DOHH2 (cell line): ENCODE results near the gene BANP.
"Not testable (repeated sequence)": the region's sequence is repeated elsewhere in the genome, so short reads cannot be mapped to it uniquely, and the experiment has no call there.

ENCODE experiments used
- H3F3A ChIP-seq: fragments of 200-600 bp; sonication (generic), shearing (Covaris generic); 2 replicates; pipeline ENCODE4 v1.6.0; 2016; ENCODE audit warnings: antibody characterized with exemption, mild to moderate bottlenecking; ENCODE audit not compliant: control insufficient read depth, insufficient read depth
- H3K27ac ChIP-seq: fragments of 200-600 bp; sonication (generic); 2 replicates; pipeline ENCODE4 v1.5.1; 2014; ENCODE audit warnings: low read depth, mild to moderate bottlenecking, low read length, moderate library complexity
- H3K27me3 ChIP-seq: fragments of 200-600 bp; sonication (generic); 2 replicates; pipeline ENCODE4 v1.6.1; 2014; ENCODE audit warnings: mild to moderate bottlenecking, low read length, mixed read lengths; ENCODE audit not compliant: control insufficient read depth
- H3K36me3 ChIP-seq: fragments of 200-600 bp; sonication (generic); 2 replicates; pipeline ENCODE4 v1.6.1; 2014; ENCODE audit warnings: mild to moderate bottlenecking, low read length, moderate library complexity, mixed read lengths; ENCODE audit not compliant: control insufficient read depth
- H3K4me1 ChIP-seq: fragments of 200-600 bp; sonication (generic); 2 replicates; pipeline ENCODE4 v1.6.1; 2014; ENCODE audit warnings: mild to moderate bottlenecking, low read length, mixed read lengths; ENCODE audit not compliant: control insufficient read depth
- H3K4me2 ChIP-seq: fragments of 200-600 bp; sonication (generic); 2 replicates; pipeline ENCODE4 v1.6.0; 2014; ENCODE audit warnings: mild to moderate bottlenecking, low read length, moderate library complexity
- H3K4me3 ChIP-seq: fragments of 200-600 bp; sonication (generic); 2 replicates; pipeline ENCODE4 v1.5.1; 2014; ENCODE audit warnings: mild to moderate bottlenecking, low read length, mixed read lengths
- H3K79me2 ChIP-seq: fragments of 200-600 bp; sonication (generic); 2 replicates; pipeline ENCODE4 v1.6.1; 2014; ENCODE audit warnings: mild to moderate bottlenecking, low read length, mixed read lengths; ENCODE audit not compliant: control insufficient read depth
- H3K9me2 ChIP-seq: fragments of 200-600 bp; sonication (generic); replicated peaks from 2 replicates; pipeline ENCODE4 v1.6.1; 2014; ENCODE audit warnings: mild to moderate bottlenecking, low read length, mixed read lengths; ENCODE audit not compliant: control insufficient read depth
- H3K9me3 ChIP-seq: fragments of 200-600 bp; sonication (generic); 2 replicates; pipeline ENCODE4 v1.6.1; 2014; ENCODE audit warnings: antibody characterized with exemption, low read length, mixed read lengths; ENCODE audit not compliant: control insufficient read depth, insufficient read depth
- H4K20me1 ChIP-seq: fragments of 200-600 bp; sonication (generic); 2 replicates; pipeline ENCODE4 v1.6.0; 2014; ENCODE audit warnings: low read depth, mild to moderate bottlenecking, antibody characterized with exemption, low read length, moderate library complexity; ENCODE audit not compliant: control insufficient read depth, insufficient read depth
- CTCF ChIP-seq: fragments of 200-600 bp; sonication (generic); IDR thresholded peaks from one replicate; pipeline ENCODE4 v1.5.1; 2014; ENCODE audit warnings: antibody characterized with exemption, mild to moderate bottlenecking, low read depth, low read length; ENCODE audit not compliant: poor library complexity, severe bottlenecking
- EZH2phosphoT487 ChIP-seq: fragments of 200-600 bp; sonication (generic); IDR thresholded peaks from 2 replicates; pipeline ENCODE4 v1.6.1; 2017; ENCODE audit warnings: borderline replicate concordance, mild to moderate bottlenecking, antibody characterized with exemption, low read length, moderate library complexity, mixed read lengths

BANP gene

GRCh38 chr16:88052661-88053060 is 101.4 kb downstream of the BANP start:
- no peaks in the 10 kb centered on the region for H3K9me2 ChIP-seq
- TF ChIP-seq CTCF (no peak), EZH2phosphoT487 (no peak)
- peaks cover 5% of the 10 kb centered on the region for H3K79me2 ChIP-seq

GRCh38 chr16:88053479-88053878 is 102.2 kb downstream of the BANP start:
- peaks cover 43% of the 10 kb centered on the region for H3K36me3 ChIP-seq
- H3K79me2 ChIP-seq, H3K27ac ChIP-seq: not testable (repeated sequence)

More at GRCh38 chr16:88052661-88053060, 101.4 kb downstream of the BANP start:
- Histone ChIP-seq H3K27me3 (no peaks in the 10 kb centered on the region), H4K20me1 (no peaks in the 10 kb centered on the region), H3K36me3 (peaks cover 51% of the 10 kb centered on the region), H3K4me3 (no peak overlapping the region), H3K4me1 (peaks cover 2% of the 10 kb centered on the region), H3F3A (no peaks in the 10 kb centered on the region), H3K4me2 (no peak overlapping the region), H3K9me3 (no peaks in the 10 kb centered on the region), H3K27ac (no peak overlapping the region)

GRCh38 chr16:88055356-88055755 is 104.1 kb downstream of the BANP start:
- Histone ChIP-seq H3K4me1 (no peaks in the 10 kb centered on the region), H3K4me2 (no peak overlapping the region), H3K36me3 (peaks cover 29% of the 10 kb centered on the region), H3K9me2 (no peaks in the 10 kb centered on the region), H3F3A (no peaks in the 10 kb centered on the region), H3K27ac (no peak overlapping the region), H3K27me3 (no peaks in the 10 kb centered on the region), H3K4me3 (no peak overlapping the region), H4K20me1 (no peaks in the 10 kb centered on the region), H3K79me2 (no peaks in the 10 kb centered on the region), H3K9me3 (no peaks in the 10 kb centered on the region)
- TF ChIP-seq EZH2phosphoT487 (no peak), CTCF (no peak)

More at GRCh38 chr16:88053479-88053878, 102.2 kb downstream of the BANP start:
- not testable (repeated sequence) for H3F3A ChIP-seq, H4K20me1 ChIP-seq, H3K4me3 ChIP-seq, H3K4me1 ChIP-seq, H3K4me2 ChIP-seq, H3K9me2 ChIP-seq, H3K27me3 ChIP-seq, H3K9me3 ChIP-seq

GRCh38 chr16:88056212-88056611 is 105.0 kb downstream of the BANP start:
- Histone ChIP-seq H3K27me3 (no peaks in the 10 kb centered on the region), H3K79me2 (no peaks in the 10 kb centered on the region), H3K9me2 (no peaks in the 10 kb centered on the region), H3K4me3 (no peak overlapping the region), H3K9me3 (no peaks in the 10 kb centered on the region), H4K20me1 (no peaks in the 10 kb centered on the region), H3K4me1 (no peaks in the 10 kb centered on the region), H3F3A (no peaks in the 10 kb centered on the region), H3K36me3 (peaks cover 23% of the 10 kb centered on the region), H3K27ac (no peak overlapping the region), H3K4me2 (no peak overlapping the region)
- TF ChIP-seq EZH2phosphoT487, result no peak
